Stimulated activated CD4-positive, alpha-beta T cell treated with anti-CD3 and anti-CD28 coated beads, TNF-alpha, amount 100 ng/mL, for 24 hours (primary cell): ENCODE measurements around the gene QPRT.
"Not testable (repeated sequence)": the region's sequence is repeated elsewhere in the genome, so short reads cannot be mapped to it uniquely, and the experiment has no call there.

Source experiments
- DNase-seq, 3 experiments: peaks; one replicate each; pipeline ENCODE4 v3.0.0-alpha.2; 2020; ENCODE audit warnings: low read depth in 3 of 3

The QPRT gene

DNA sequence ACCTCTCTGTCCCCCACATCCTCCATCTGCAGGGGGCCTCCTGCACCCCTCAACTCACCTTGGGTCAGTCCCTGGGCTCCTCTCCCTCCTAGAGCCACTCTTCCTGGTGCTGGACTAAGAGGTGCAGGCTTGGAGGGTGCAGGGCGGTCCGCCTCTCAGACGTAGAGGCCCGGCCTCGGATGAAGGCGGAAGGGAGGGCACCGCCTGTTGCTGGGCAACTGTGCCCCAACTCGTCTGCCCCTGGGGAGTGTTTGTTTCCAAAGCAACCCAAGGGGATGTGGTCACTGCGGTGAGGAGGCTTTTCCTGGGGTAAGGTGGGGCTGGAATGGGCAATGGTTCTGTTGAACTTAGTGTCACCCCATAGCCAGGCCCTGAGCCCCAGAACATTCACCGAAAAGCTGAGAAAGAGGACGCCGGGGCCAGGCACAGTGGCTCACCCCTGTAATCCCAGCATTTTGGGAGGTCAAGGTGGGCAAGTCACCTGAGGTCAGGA, 66.9 kb downstream of the QPRT start, which contains the start of gene C16orf54:
Gene C16orf54 (minus strand): TSS at position 138 of the 493 bp plus-strand sequence. CDS start 1,039 bp downstream, outside the sequence.
- DNase-seq = peak; percentile 57 to 84 (median 75)

DNA sequence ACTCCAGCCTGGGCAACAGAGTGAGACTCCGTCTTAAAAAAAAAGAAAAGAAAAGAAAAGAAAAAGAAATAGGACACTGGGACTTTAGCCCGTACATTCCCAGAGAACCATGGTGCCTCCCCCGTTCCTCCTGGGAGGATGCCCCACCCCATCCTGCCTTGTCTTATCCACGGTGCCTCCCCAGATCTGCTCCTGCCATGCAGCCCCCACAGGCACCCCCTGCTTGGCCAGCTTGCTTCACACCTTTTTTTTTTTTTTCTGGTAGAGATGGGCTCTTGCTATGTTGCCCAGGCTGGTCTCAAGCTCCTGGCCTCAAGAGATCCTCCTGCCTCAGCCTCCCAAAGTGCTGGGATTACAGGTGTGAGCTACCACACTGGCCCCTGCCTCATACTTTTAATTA, 67.5 kb downstream of the QPRT start:
- not testable (repeated sequence) for DNase-seq
